A549 (cell line): Measurements from ENCODE around the gene RUNX1. TPM values are rescaled to one million over a fixed set of nuclear protein-coding genes. Genes with fewer than 3 reads are reported as not detected.
A peak's percentile ranks its signal among the peaks of the same experiment; 100 is the strongest.

Source experiments
- ATAC-seq, 2 experiments: fragments of 200-7000 bp in 1 of 2; fragments of >200 bp in 1 of 2; cut with Nextera tagmentation in 1 of 2; cut with Tn5 transposase in 1 of 2; 3 replicates each; pipeline versions ENCODE4 v1.8.0 to v1.9.1; 2018 to 2020; ENCODE audit warnings: mild to moderate bottlenecking in 1 of 2, moderate library complexity in 1 of 2
- CTCF ChIA-PET: fragments of 300-600 bp; sonication (Branson Sonifier 250); formaldehyde crosslinking; extraction: SDS; loops from one replicate; lab custom pipeline; 2021; ENCODE audit warnings: antibody characterized with exemption, inconsistent platforms; lab: Yijun Ruan, JAX
- POLR2A ChIA-PET: fragments of 350-600 bp; formaldehyde crosslinking; extraction: SDS; loops from one replicate; lab custom pipeline; 2021; ENCODE audit warnings: antibody characterized with exemption, inconsistent platforms; lab: Yijun Ruan, JAX
- DNase-seq, 2 experiments: peaks; one replicate each; pipeline versions ENCODE4 v3.0.0 to v3.0.0-alpha.2; 2011 to 2016; ENCODE audit warnings: low read depth in 1 of 2, low spot score in 1 of 2
- FAIRE-seq: peaks from 2 replicates; lab custom pipeline; 2011; peaks lifted over from hg19 to GRCh38; lab: Jason Lieb, UNC
- H3K27ac ChIP-seq, 2 experiments: fragments of >200 bp; sonication (Bioruptor Twin); formaldehyde crosslinking; 3 replicates each; pipeline ENCODE4 v1.5.1; 2016 to 2017
- H3K4me1 ChIP-seq: fragments of >200 bp; sonication (Bioruptor Twin); formaldehyde crosslinking; 3 replicates; pipeline ENCODE4 v1.6.1; 2016
- H3K4me2 ChIP-seq: fragments of >200 bp; sonication (Bioruptor Twin); formaldehyde crosslinking; 3 replicates; pipeline ENCODE4 v1.6.1; 2016
- H3K4me3 ChIP-seq: fragments of >200 bp; sonication (Bioruptor Twin); formaldehyde crosslinking; 3 replicates; pipeline ENCODE4 v1.5.1; 2016
- H3K9me3 ChIP-seq: fragments of >200 bp; sonication (Bioruptor Twin); formaldehyde crosslinking; 3 replicates; pipeline ENCODE4 v1.6.1; 2016
- CBX8 ChIP-seq: fragments of 200-600 bp; sonication (generic); IDR thresholded peaks from 2 replicates; pipeline ENCODE4 v1.6.1; 2016
- CTCF ChIP-seq: fragments of >200 bp; sonication (Bioruptor Twin); formaldehyde crosslinking; IDR thresholded peaks from 3 replicates; pipeline ENCODE4 v1.5.1; 2016
- EHMT2 ChIP-seq: fragments of 200-600 bp; sonication (generic); IDR thresholded peaks from 2 replicates; pipeline ENCODE4 v1.6.1; 2016; ENCODE audit warnings: antibody characterized with exemption, low read depth, mild to moderate bottlenecking, moderate library complexity
- ELK1 ChIP-seq: fragments of 150-350 bp; IDR thresholded peaks from 2 replicates; pipeline ENCODE4 v1.6.1; 2014; ENCODE audit warnings: low read depth, mild to moderate bottlenecking, low read length
- FOSL2 ChIP-seq, 2 experiments: fragments of 450-650 bp in 1 of 2; fragments of >200 bp in 1 of 2; sonication (Bioruptor Twin) in 1 of 2; formaldehyde crosslinking; IDR thresholded peaks; 2 replicates each; pipeline versions ENCODE4 v1.5.0 to v1.6.1; 2016 to 2020; ENCODE audit warnings: mild to moderate bottlenecking in 1 of 2, moderate library complexity in 1 of 2
- FOXS1 ChIP-seq: fragments of 250-450 bp; sonication (Bioruptor Pico); IDR thresholded peaks from 2 replicates; pipeline ENCODE4 v1.5.0; 2020; ENCODE audit warnings: mild to moderate bottlenecking, moderate library complexity
- HMGXB4 ChIP-seq: fragments of 250-450 bp; sonication (Bioruptor Pico); IDR thresholded peaks from 2 replicates; pipeline ENCODE4 v1.5.0; 2021; ENCODE audit warnings: mild to moderate bottlenecking, moderate library complexity, borderline replicate concordance
- JUNB ChIP-seq: fragments of >200 bp; sonication (Bioruptor Twin); formaldehyde crosslinking; IDR thresholded peaks from 2 replicates; pipeline ENCODE4 v1.6.1; 2016
- MAX ChIP-seq: IDR thresholded peaks from 2 replicates; pipeline ENCODE4 v1.6.1; 2012
- MYC ChIP-seq: IDR thresholded peaks from 2 replicates; pipeline ENCODE4 v1.6.1; 2012; ENCODE audit warnings: mild to moderate bottlenecking, inconsistent platforms, low read length, improper control_type of control experiment, borderline replicate concordance
- NR3C1 ChIP-seq: fragments of >200 bp; sonication (Bioruptor Twin); formaldehyde crosslinking; IDR thresholded peaks from 3 replicates; pipeline ENCODE4 v1.6.1; 2017
- PHF8 ChIP-seq: fragments of 200-600 bp; sonication (generic); IDR thresholded peaks from 2 replicates; pipeline ENCODE4 v1.6.1; 2016; ENCODE audit warnings: low read depth, mild to moderate bottlenecking, antibody characterized with exemption, moderate library complexity, borderline replicate concordance
- RNF2 ChIP-seq: fragments of 200-600 bp; sonication (generic); IDR thresholded peaks from 2 replicates; pipeline ENCODE4 v1.6.1; 2016; ENCODE audit warnings: low read depth, mild to moderate bottlenecking, antibody characterized with exemption, moderate library complexity, borderline replicate concordance
- ZFP36 ChIP-seq: fragments of 450-650 bp; IDR thresholded peaks from 2 replicates; pipeline ENCODE4 v1.6.1; 2014; ENCODE audit warnings: borderline replicate concordance; ENCODE audit not compliant: partially characterized antibody
- WGBS: methylation state at CpG from one replicate; pipeline ENCODE4 v1.1.6; 2017; ENCODE audit errors: missing lambda C conversion rate; 5-methylcytosine and 5-hydroxymethylcytosine counted together
- polyA plus RNA-seq, 4 experiments: library from polyadenylated mRNA; depleted of rRNA in 3 of 4; stranded (reverse); fragments of >200 nt; fragmentation: RNase III in 1 of 4; extraction: RNeasy Plus Mini Kit Qiagen cat#74134 plus additional on column Dnase treatment in 1 of 4; gene quantifications; 2 replicates in 3 of 4; 3 replicates in 1 of 4; pipeline ENCODE4 v1.2.3, GENCODE V29; 2011 to 2017

Gene RUNX1
- polyA plus RNA-seq, 2 of the 4 experiments (the other 2 are of a cell fraction): 5.5 TPM

- no peak for TF ChIP-seq HMGXB4
- TF ChIP-seq MAX: no peak
Observed at GRCh38 chr21:34846601-34847112, 202.4 kb downstream of the RUNX1 start (continued).

GRCh38 chr21:34845521-34846451 lies 203.3 kb downstream of the RUNX1 start:
- DNase-seq (no peak), FAIRE-seq (no peak), ATAC-seq (peak in 1 of 2 experiments; percentile 20; a peak in 2 of 6 replicates)
- Histone ChIP-seq H3K4me1 (peaks cover 45% of the 10 kb centered on the region), H3K4me3 (no peak overlapping the region), H3K9me3 (no peaks in the 10 kb centered on the region), H3K27ac (peak overlapping the region; percentile 64 to 89), H3K4me2 (peak overlapping the region; percentile 68)
- TF ChIP-seq FOSL2 (IDR thresholded peaks at IDR 0.05) (no peak), FOSL2 (CRISPR knock-in tag; IDR thresholded peaks at IDR 0.05) (0 out of 2 replicates have a peak, but pooled peaks have one; percentile 10), FOXS1 (CRISPR knock-in tag) (peak; percentile 64; the same call in 1 of the 2 replicates), CTCF (no peak)
- POLR2A ChIA-PET: interaction anchor here (1.0 to 2.2 kb wide), 4 partner anchors 9 to 42 kb away, joined by 4 to 9 read pairs (median 8); no protein-coding TSS in a partner anchor
- CTCF ChIA-PET: interaction anchor here (0.6 to 2.3 kb wide), 6 partner anchors 40 to 470 kb away, joined by 3 to 12 read pairs (median 4); no protein-coding TSS in a partner anchor
- 76% methylated on average over 7 of the region's 8 CpGs for WGBS

- H3K4me2 ChIP-seq: peak overlapping the region; percentile 68; the same call in 2 of the 3 replicates
- no peak overlapping the region for H3K4me3 ChIP-seq
- no peaks in the 10 kb centered on the region for H3K9me3 ChIP-seq
- TF ChIP-seq CTCF: no peak
- TF ChIP-seq NR3C1: no peak
- TF ChIP-seq FOSL2 (IDR thresholded peaks at IDR 0.05): no peak
- no peak for TF ChIP-seq FOSL2 (CRISPR knock-in tag; IDR thresholded peaks at IDR 0.05)
- TF ChIP-seq JUNB: no peak
- TF ChIP-seq MYC: no peak
- TF ChIP-seq ELK1: no peak
- TF ChIP-seq CBX8: no peak
- no peak for TF ChIP-seq ZFP36
- TF ChIP-seq PHF8: no peak
- no peak for TF ChIP-seq EHMT2
- TF ChIP-seq RNF2: no peak
- H3K4me1 ChIP-seq: peaks cover 45% of the 10 kb centered on the region
- ChIA-PET POLR2A (interaction anchor here (1.8 to 2.0 kb wide), 2 partner anchors 8 to 31 kb away, joined by 8 to 9 read pairs; no protein-coding TSS in a partner anchor), CTCF (interaction anchor here (0.6 to 2.3 kb wide), 5 partner anchors 22 to 219 kb away, joined by 3 to 12 read pairs (median 3); no protein-coding TSS in a partner anchor)
- H3K27ac ChIP-seq: peak overlapping the region; percentile 38 to 89; a peak in 4 of 6 replicates
- DNase-seq (no peak), FAIRE-seq (no peak), ATAC-seq (no peak)
- WGBS: 43% methylated on average over 4 of the region's 4 CpGs
Observed at GRCh38 chr21:34844924-34845238, 204.2 kb downstream of the RUNX1 start.
